GM18870 (cell line): ENCODE results near the gene IL17RE.

Experiments
- ATAC-seq: cut with Tn5 transposase; IDR thresholded peaks from one replicate; pipeline ENCODE4 v1.9.1; 2021; ENCODE audit warnings: moderate library complexity; ENCODE audit not compliant: unreplicated experiment

The IL17RE gene

GRCh38 chr3:9951598-9951961, 48.9 kb downstream of the IL17RE start:
- no peak for ATAC-seq

DNA sequence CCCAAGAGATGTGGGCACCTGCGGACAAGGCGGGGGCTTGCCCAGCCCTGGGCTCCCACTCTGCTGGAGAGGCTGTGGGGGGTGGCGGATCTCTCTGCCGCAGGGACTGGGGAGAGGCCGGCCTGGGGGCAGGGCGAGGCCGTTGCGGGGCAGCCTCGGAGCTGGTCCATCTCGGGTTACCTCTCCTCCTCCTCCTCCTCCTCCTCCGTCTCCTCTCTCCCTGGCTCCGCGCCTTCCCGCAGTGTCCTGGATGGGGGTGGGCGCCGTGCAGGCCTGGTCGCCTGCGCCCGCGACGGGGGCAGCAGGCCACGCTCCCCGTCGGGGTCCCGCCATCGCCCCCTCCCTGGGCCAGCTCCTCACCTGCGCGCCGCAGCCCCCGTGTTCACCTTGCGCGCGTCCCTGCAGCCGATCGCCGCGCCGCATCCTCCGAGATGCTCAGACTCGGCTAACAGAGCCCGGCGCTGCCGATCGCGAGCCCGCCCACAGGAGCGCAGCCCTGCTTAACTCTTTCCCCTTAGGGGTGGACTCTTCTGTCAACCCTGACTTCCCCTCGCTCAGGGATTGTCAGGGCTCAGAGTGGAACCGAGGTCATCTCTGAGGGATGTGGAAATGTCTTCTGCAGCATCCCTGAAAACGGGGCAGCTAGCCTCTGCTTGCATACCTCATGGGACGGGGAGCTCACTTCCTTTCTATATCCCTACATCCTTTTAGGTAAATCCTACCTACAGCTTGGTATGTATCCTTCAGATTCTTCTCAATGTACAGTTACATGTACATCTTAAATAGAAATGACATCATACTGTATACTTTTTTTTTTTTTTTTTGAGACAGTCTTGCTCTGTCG, 49.5 kb downstream of the IL17RE start, which contains the start of gene PRRT3:
Gene PRRT3, minus strand, starts transcription at position 447 of the 844 bp plus-strand sequence. CDS start 2,293 bp downstream, outside the sequence.
- ATAC-seq = peak; percentile 52

GRCh38 chr3:9955067-9955502, 52.4 kb downstream of the IL17RE start:
- ATAC-seq = no peak

GRCh38 chr3:9955611-9956352, 53.1 kb downstream of the IL17RE start:
- ATAC-seq = no peak

DNA sequence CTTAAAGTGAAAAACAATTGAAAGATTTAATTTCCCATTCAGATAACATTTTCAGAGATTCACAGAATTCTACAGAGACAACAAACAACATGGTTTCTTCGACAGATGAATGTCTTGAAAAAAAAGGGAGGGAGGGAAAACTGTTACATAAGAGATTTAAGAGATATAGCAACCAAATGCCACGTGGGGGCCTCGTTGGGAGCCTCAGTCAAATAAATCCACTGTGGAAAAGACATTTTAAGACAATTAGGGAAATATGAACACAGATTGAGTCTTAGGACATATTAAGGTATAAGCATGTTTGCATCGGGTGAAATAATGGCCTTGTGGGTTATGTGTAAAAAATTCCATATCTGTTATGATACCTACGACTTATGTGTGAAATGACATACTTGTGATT, 54.6 kb downstream of the IL17RE start:
- no peak for ATAC-seq

DNA sequence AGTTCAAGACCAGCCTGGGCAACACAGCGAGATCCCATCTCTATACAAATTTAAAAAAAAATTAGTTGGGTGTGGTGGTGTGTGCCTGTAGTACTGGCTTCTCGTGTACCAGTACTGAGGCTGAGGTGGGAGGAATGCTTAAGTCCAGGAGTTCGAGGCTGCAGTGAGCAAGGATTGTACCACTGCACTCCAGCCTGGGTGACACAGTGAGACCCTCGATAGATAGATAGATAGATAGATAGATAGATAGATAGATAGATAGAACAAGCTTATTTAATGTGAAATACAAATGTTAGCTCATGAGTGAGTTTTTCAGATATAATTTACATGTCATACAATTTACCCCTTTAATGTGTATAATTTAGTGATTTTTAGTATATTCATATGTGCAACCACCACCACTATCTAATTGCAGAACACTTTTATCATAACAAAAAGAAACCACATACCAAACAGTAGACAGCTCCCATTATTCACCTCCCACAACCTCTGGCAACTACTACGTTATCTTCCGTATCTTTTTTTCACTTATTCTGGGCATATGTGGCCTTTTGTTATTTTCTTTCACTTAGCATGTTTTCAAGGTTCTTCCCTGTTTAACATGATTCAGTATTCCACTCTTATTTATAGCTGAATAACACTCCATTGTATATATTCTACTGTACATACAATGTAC, 62.7 kb downstream of the IL17RE start:
- no peak for ATAC-seq
